ENCODE measurements around the gene SOX6.
"Not testable (repeated sequence)": the region's sequence is repeated elsewhere in the genome, so short reads cannot be mapped to it uniquely, and the experiment has no call there.

The SOX6 gene

DNA sequence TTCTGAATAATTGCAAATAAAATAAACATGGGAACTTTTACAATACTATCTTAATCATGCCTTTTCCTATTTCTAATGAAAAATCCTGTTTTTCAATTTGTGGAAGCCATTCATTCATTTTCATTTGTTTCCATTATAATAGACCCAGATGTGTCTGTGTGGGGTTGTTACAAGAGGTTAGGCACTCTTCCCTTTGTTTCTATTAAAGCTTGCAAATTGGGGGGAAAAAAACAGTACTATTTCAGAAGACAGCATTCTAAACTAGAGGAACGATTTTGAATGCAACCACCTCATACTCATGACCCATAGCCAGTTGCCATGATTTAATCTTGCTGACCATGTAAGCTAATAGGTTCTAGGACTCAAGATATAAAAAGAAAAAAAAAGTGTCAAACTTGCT is 175.5 kb downstream of the SOX6 start:
- no peak for DNase-seq

DNA sequence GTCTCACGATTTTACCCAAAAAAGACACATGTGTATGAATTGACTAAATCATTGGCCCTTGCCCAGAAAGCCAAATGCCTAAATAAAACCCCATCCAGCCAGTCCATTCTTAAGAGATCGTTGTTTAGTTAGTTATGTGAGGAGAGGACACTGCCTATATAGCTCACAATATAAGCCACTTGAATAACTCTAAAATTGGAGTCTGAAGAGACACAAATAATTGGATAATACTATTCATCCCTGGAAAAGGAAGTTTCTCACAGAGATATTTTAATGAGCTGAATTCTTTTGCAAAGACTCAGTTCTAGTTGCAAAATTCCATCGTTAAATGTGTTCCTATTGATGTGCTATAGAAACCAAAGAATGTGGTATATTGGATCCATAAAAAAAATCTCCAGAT is 176.7 kb downstream of the SOX6 start:
- DNase-seq = no peak

DNA sequence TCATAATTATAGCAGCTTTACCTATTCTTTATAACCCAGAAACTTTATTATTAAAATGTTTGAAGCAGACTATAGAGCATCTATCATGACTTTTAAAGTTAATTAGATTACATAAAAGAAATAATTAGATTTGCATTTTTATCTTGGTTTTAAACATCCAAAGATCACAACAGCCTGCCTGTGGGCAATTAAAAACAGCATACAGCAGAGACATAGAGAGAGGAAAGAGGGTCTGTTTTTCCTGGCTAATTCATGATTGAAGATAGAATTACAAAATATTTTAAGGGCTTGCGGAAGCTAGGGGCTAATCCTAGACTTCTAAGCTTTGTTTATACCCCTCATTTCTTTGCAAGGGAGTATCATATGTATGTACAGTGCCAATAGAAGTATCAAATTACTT is 178.1 kb downstream of the SOX6 start:
- DNase-seq = peak; percentile 2

DNA sequence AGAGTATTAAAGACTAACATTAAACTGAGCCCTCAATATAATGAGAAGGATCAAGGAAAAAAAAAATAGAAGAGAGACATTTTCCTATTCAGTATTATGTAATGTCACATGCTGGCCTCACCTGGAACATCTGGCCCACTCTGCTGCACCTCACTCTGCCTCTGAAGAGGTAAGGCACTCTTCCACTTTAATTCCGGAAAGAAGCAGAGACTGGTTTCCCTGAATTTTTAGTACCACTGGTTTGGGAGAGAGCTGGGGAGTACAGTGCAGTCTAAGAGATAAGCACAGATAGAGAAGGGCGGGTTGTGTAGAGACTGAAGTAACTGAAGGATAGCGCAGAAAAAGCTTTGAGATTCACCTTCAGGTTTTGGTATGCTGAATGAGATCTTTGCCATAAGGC is 178.7 kb downstream of the SOX6 start:
- DNase-seq = no peak

DNA sequence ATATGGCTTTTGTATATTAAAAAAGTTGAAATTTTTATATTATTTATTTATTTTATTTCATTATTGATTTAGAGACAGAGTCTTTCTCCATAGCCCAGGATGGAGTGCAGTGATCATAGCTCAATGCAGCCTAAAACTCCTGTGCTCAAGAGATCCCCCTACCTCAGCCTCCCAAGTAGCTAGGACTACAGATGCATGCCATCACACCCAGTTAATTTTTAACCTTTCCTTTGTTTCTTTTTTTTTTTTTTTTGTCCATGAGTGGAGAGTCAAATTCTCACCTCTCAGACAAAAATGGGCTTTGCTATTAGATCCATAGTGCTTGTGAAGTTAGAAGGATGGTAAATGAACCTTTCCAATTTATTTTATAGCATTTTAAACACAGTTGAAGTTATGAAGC is 182.5 kb downstream of the SOX6 start:
- DNase-seq = no peak

DNA sequence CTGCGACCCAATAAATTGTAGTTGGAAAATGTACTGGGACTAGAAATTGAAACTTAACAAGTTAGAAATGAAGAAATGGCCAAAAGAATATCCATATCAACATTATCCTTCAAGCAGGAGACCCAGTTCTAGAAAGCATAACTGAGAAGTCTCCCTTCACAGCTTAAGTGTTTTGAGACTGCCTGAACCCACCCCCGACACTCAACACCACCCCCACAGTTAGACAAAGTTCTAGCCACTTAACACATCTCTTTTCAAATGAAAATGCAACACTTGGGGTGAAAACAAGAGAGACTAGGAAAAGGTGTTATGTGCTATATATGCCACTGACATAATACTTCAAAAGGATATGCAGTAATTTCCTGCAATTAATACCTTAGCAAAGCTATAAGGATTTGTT is 184.5 kb downstream of the SOX6 start:
- DNase-seq = no peak

DNA sequence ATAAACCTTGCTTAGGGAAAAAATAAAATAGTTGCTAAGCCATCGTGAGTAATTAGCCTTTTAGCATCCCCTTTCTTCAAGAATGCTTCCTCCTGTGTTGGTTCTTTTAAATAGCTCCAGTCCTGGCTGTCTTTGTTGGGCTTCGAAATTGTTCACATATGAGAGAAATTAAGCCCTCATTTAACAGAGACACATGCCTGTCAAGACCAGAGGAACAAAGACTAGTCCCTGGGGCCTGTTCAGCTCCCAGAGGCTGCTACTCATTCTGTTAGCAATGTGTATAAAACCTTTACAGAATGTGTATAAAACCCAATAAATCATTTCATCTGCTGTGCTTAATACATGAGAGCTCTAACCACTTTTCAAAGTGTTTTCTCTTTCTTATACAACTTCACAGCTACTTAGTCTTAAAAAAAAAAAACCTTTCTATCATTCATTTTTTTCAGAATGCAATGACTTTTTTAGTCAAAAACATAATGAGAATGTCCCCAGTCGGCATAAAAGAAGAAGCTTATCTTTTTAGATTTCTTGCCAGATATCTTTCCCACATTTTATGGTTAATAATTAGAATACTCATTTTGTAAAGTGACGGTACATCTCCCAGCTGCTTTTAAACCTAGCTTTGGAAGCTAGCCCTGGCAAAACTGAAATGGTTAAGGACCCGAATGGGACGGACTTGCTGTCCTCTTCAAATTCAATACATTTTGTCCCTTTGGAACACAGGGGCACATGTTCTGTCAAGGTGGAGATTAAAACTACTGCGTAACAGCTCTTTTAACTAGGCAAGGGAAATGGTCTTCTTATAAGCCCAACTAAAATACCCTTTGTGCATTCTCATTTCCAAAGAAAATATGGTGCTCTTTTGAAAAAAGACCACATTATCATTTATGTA is 186.1 kb downstream of the SOX6 start:
- DNase-seq = no peak

DNA sequence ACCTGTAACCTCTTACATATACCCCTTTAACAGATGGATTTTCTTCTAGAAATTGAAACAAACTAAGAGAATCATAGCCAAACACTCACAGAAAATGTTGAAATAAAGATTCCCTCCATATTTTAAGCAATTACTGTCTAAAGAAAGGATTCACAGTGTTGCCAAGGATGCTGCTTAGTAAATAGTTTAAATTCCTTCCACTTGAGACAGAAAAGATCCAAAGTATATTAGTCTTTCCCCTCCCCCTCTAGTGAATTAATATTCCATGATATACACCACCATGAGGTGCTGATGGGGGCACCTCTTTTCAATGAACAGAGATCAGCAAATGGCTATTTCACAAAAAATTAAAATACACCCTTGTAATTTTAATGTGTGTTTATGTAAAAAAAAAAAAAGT is 186.8 kb downstream of the SOX6 start:
- no peak for DNase-seq

DNA sequence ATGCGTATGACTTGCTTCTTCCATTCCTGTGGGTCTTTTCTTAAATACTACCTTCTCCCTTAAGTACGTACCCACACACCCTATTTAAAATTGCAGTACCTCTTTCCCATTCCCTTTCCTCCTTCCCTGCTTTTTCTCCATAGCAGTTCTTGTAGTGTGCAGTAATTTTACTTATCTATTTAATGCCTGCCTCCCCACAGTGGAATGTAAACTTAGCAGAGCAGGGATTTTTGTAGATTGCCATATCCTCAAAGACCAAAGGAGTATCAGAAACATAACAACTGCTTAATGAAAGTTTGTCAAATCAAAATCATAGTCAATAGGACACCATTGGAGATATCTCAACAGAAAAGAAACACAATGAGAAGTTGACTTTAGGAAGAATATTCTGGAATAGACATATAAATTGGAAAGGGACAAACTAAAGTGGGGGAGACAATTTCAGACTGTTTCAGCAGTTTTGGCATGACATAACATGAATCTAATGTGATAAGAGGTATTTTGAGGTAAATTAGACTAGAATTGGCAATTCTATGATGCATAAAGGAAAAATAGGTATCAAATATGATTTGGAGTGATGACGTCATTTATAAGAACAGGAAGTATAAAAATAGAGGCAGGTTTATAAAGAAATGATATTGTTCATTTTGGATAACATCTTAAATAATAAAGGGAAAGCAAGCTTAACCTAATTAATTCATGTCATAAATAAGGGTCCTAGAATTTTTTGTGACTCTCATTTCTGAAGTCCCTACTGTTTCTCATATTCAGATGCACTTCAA is 188.4 kb downstream of the SOX6 start:
- no peak for DNase-seq

DNA sequence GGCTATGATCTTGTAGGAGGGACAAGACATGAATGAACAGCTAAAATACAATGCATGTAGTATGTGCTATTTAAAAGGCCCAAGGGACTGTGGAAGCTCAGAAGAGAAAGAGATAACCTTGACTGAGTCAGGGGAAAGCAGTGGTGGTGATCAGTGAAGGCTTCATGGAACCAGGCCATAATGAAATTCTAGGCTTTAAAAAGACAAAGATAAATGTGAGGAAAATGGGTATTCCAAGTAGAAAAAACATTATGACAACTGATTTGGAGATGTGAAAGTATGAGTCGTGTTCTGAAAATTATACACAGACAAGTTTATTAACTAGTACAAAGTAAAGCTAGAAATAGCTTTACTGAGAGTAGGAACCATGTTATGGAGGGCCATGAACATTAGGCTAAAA is 189.8 kb downstream of the SOX6 start:
- no peak for DNase-seq

DNA sequence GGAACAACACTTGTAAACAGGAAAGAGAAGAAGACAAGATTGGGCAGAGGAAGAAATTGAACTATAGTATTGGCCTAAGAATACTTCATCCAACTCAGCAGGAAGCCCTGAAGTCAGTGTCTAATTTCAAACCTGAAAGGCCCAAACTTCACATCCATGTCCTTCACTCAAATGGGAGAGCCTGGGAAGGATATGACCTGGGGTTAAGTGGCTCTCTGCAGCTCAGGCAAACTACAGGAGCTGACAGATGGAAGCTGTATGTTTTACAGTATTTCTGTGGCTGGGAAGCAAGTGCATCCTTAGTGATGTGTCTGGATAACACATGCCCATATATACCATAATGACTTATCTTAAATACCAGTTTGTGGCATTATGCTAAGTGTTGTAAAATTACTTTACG is 196.2 kb downstream of the SOX6 start:
- peak; percentile 23 for DNase-seq

DNA sequence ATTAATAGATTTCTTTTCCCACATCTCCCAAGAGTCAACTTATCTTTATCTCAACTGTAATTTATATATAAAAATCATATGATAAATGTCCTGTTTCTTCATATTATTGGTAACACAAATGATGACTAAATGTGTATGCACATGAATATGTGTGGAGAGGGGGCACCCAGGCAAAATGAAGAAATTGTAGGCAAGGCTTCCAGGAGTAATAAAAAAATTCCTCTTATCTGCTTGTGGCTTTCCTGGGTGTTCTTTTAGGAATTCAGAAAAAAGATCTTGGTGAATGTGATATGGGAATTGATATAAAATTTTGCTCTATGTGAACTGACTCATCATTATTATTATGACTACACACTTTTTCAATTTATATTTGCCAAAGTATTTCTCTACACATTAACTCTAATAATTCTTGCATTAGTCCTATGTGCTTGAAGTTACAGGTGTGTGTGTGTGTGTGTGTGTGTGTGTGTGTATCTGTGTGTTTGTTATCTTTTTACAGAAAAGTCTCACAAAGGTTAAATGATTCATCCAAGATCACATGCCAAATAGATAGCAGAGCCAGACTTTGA is 197.8 kb downstream of the SOX6 start:
- no peak for DNase-seq

DNA sequence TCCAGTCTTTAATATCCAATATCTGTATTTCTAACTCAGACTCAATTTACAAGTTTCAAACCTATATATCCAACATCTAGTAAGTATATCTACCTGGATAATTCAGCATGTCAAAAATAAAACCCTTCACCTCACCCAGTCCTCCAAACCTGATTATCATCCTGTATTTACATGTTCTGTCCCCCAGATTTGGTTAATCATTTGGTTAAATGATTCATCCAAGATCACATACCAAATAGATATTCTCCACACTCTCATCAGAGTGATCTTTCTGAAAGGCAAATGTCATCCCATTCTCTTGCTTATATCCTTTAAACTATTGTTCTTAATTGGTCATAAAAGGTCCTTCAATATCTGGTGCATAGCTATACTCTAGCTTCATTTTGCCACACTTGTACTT is 199.0 kb downstream of the SOX6 start:
- DNase-seq = no peak

DNA sequence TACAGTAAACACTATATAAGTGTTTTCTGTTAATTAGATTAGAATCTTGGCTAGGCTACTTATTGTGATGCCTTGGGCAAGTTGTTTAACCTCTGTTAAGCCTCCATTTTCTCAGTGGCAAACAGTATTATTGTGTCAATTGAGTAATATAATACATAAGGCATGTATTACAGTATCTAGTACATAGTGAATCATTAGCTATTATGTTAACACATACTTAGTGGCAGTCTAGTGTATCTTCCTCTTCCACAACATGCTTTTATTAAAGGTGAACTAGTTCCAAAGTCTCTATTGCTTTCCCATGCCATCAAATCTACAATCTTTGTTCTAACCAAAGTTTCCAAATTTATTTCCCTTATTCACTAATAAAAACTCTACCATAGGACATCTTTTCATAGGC is 200.9 kb downstream of the SOX6 start:
- DNase-seq = no peak

DNA sequence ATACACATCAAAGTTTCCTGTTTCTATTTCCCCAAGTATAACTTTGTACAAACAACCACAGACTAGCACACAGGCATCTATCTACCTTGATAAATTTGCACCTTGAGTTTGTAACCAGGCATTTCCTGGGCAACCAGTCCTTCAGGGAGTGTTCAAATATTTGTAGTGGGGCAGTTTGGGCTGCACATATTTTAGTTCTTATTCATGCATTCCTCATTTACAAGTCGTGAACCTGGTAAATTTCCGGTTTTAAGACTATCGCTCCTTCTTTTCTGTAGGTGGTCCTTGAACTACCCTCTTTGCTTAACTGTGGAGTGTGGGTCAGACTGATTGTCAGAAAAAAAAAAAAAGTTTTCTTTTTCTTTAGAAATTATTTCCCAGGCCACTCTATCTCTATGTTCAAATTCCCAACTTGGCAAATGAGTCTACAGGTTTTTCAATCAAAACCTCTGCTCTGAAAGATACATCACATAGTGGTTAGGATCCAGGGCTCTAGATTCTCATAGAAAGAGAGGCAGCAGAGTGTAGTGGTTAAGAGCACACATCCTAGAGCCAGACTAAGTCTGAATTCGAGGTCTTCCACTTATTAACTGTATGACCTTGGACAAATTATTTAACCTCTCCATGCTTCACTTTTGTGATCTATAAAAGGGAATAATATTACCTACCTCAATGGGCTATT is 201.5 kb downstream of the SOX6 start:
- no peak for DNase-seq

DNA sequence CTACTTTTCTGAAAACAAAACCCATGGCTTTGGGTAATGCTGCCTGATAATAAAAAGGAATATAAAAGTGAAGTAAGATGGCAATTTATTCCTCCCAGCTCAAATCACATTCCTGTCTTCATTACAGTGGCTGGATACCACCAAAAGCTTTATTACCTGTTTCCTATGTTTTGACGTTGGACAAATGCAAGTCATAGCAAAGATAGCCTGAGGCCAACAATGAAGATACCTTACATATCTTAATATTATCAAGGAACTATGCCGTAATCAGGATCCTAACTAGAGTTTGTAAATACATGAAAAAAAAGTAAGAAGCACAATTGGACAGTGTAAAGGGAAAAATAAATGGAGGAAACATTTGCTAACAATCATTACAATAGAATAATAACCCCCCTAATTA is 202.4 kb downstream of the SOX6 start:
- DNase-seq = no peak

DNA sequence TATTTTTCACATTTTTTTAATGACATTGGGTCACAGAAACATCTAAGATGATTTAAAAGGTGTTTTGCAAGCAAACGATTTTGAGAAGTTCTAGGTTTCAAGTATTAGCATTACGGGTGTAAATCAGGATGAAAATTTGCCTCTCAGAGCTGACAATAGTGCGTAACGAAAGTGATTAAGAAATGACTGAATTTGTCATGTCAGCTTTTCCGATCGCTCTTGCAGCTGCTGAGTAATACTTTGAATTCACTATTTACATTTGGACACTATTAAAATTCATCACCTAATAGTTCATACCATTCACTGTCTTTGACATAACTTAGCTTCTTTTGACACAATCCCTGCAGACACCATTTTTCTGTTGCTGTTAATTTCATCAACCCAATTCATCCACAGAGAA is 205.2 kb downstream of the SOX6 start:
- no peak for DNase-seq

DNA sequence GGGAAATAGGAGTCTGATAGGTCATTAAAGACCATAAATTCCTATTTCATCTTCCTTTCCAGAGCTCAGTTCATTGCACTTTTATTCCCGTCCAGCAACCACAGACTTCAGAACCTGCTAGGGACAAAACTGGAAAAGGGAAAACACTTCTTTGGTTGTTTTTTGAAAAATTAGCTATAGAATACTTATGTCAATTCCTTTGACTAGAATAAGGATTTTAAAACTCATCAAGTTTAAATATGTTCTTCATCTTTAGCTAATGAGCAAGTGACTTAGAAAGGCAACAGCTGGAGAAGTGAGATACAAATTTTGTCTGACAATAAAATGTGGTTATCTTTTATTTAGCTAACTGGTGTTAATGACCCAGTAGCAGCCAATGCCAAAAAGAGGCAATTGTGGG is 206.9 kb downstream of the SOX6 start:
- no peak for DNase-seq

DNA sequence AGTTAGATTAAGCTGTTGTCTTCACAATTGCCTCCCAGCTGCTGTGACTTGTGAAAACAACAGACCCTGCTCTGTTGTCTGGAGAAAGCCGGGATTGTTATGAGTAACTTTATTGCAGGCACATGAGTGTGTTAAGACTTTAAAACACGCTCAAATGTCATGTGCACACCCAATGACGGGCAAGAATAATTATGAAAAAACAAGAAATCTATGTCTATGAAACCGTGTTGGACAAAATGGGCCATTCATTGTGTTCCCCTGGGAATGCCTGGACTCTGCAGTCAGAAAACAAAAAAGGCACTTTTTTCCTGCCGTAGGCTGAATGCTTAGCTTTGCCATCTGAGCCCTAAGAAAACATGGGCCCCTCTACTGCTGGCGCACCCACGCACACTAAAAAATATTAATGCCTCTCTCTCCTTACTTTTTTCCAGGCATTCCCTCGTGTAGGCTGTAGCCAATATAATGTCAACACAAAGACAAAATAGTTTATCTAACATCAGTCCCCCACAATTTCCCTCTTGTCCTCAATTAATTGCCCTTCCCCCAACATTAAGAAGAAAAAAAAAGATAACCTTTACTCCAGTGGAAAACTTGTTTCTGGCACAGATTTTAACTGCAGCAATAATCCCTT is 207.9 kb downstream of the SOX6 start:
- no peak for DNase-seq

DNA sequence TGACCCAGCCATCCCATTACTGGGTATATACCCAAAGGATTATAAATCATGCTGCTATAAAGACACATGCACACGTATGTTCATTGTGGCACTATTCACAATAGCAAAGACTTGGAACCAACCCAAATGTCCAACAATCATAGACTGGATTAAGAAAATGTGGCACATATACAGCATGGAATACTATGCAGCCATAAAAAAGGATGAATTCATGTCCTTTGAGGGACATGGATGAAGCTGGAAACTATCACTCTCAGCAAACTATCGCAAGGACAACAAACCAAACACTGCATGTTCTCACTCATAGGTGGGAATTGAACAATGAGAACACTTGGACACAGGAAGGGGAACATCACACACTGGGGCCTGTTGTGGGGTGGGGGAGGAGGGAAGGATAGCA is 209.4 kb downstream of the SOX6 start:
- not testable (repeated sequence) for DNase-seq

DNA sequence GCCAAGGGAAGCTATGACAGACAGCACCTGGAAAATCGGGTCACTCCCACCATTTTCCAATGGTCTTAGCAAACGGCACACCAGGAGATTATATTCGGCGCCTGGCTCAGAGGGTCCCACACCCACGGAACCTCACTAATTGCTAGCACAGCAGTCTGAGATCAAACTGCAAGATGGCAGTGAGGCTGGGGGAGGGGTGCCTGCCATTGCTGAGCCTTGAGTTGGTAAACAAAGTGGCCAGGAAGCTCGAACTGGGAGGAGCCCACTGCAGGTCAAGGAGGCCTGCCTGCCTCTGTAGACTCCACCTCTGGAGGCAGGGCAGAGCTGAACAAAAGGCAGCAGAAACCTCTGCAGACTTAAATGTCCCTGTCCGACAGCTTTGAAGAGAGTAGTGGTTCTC is 214.7 kb downstream of the SOX6 start:
- not testable (repeated sequence) for DNase-seq

DNA sequence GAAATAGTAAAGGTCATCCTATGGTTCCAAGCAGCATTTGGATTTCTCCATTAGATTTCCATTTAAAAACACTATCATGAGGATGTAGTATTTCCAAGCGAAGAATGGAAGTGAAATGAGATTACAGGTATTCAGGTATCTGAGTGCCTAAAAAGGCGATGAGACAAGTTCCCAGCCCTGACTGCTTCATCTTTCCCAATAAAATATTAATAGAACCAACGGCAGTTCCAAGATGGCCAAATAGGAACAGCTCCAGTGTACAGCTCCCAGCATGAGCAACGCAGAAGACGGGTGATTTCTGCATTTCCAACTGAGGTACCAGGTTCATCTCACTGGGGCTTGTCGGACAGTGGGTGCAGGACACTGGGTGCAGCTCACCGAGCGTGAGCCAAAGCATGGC is 215.2 kb downstream of the SOX6 start:
- DNase-seq = not testable (repeated sequence)

Measured in NCI-H524 treated with DMSO at 0.1 percent for 48 hours (cell line).